Measurements from ENCODE around the gene CA11. TPM values are rescaled to one million over a fixed set of nuclear protein-coding genes. Genes with fewer than 3 reads are reported as not detected.
A peak's percentile ranks its signal among the peaks of the same experiment; 100 is the strongest.

CA11 gene
- total and polyA plus RNA-seq, 2 of the 8 experiments (the other 6 are each of a cell fraction or from before 2014, with no cell fraction given), result 51.7 to 71.4 TPM

DNA sequence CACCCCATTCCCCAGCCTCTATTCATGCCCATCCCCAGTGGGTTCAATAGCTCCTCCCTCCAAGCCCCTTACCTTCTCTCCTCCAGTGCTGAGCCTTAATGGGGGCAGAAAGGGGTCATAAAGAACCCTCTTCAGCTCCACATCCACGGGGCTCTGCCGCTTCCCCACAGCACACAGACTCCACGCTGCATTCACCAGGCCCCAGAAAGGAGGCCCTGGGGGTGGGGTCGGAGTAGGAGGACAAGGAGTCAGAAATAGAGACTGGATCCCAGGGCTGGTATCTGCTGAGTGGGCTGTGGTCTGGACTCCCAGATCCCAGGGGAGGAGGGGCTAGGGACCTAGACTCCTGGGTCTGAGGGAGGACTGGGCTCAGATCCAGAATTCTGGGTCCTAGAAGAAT is 1.6 kb downstream of the CA11 start:
- no peaks in the 10 kb centered on the region for H3K36me3 ChIP-seq (ENCODE audit: control insufficient read depth in 2 of 4, insufficient read depth in 4 of 4, low read length in 3 of 4)
- H4K8ac ChIP-seq (ENCODE audit: extremely low read depth, insufficient read depth, low read length), result no peak overlapping the region; the same call in 1 of the 2 replicates
- DNase-seq (ENCODE audit: low read depth in 1 of 2, low spot score in 2 of 2) (no peak), FAIRE-seq (no peak)
- H3K27ac ChIP-seq (ENCODE audit: low read depth, low read length), result no peak overlapping the region
- no peak overlapping the region for H2BK12ac ChIP-seq (ENCODE audit: low read depth, low read length)
- H3K4ac ChIP-seq (replicated peaks; ENCODE audit: insufficient read length, low read depth, low read length), result peak overlapping the region; percentile 92
- H2AFZ ChIP-seq (ENCODE audit: low read length), result no peak overlapping the region
- no peak overlapping the region for H3K56ac ChIP-seq (replicated peaks; ENCODE audit: insufficient read length, low read depth, low read length)
- H3K14ac ChIP-seq (ENCODE audit: insufficient read length), result no peak overlapping the region
- WGBS, 2 experiments (ENCODE audit: extremely low coverage in 1 of 2, insufficient coverage in 1 of 2, insufficient read length in 1 of 2, insufficient replicate concordance in 2 of 2, low coverage in 1 of 2, low lambda C conversion rate in 2 of 2, missing lambda C conversion rate in 1 of 2), result 75% methylated on average over 4 of the region's 4 CpGs; no CpG with 5 or more reads in 1 of the 2 experiments
- peak overlapping the region; percentile 89 to 98 for H3K4me2 ChIP-seq (ENCODE audit: insufficient read depth in 1 of 2, low read depth in 2 of 2, low read length in 2 of 2)
- no peaks in the 10 kb centered on the region for H3K79me1 ChIP-seq (ENCODE audit: low read depth, low read length)
- peak overlapping the region; percentile 68 to 84 (median 82) for H3K4me3 ChIP-seq (ENCODE audit: extremely low read depth in 1 of 4, insufficient read depth in 2 of 4, low read depth in 3 of 4, low read length in 4 of 4)
- no peak overlapping the region for H2BK20ac ChIP-seq (ENCODE audit: low read length)
- H3K9ac ChIP-seq (replicated peaks in 1 of 4; ENCODE audit: extremely low read depth in 1 of 4, low read depth in 3 of 4, low read length in 3 of 4), result no peak overlapping the region
- H3K18ac ChIP-seq (ENCODE audit: extremely low read depth, low read length), result peak overlapping the region; percentile 95
- no peak overlapping the region for H2BK120ac ChIP-seq (replicated peaks; ENCODE audit: low read depth, low read length)
- H2BK15ac ChIP-seq (ENCODE audit: low read length), result 0 out of 2 replicates have a peak overlapping the region, but pooled peaks have one; percentile 46
- peaks cover 0 to 16% (median 1%) of the 10 kb centered on the region in 4 experiments; a peak in 4 of 7 replicates for H3K4me1 ChIP-seq (replicated peaks in 1 of 4; ENCODE audit: control insufficient read depth in 3 of 4, insufficient read depth in 4 of 4, low read length in 3 of 4)
- CTCF ChIA-PET (ENCODE audit: partially characterized antibody), result interaction anchor here (1.0 to 3.4 kb wide), 4 partner anchors 11 to 52 kb away, joined by 3 to 26 read pairs (median 5); partner anchors contain the start of gene FUT2
- no peaks in the 10 kb centered on the region for H4K20me1 ChIP-seq (replicated peaks in 1 of 2; ENCODE audit: control insufficient read depth in 1 of 2, insufficient read depth in 2 of 2, low read length in 2 of 2)
- TF ChIP-seq NRF1 (IDR thresholded peaks at IDR 0.05; ENCODE audit: low read depth, low read length) (no peak), TAF1 (IDR thresholded peaks at IDR 0.05; ENCODE audit: low read depth, low read length) (0 out of 2 replicates have a peak, but pooled peaks have one; percentile 33)
- POLR2A ChIA-PET (ENCODE audit: partially characterized antibody), result interaction anchor here (1.5 to 5.6 kb wide), 7 partner anchors 14 to 193 kb away, joined by 3 to 28 read pairs (median 6); partner anchors contain the start of genes HSD17B14 and IZUMO1
- peaks cover 11% of the 10 kb centered on the region for H3K23me2 ChIP-seq (ENCODE audit: low read depth, low read length)
- peak overlapping the region; percentile 52 for H4K91ac ChIP-seq (replicated peaks; ENCODE audit: insufficient read length, low read length)
- H3K79me2 ChIP-seq (ENCODE audit: control insufficient read depth in 1 of 2, insufficient read depth in 2 of 2, low read length in 2 of 2), result peaks cover 0 to 11% of the 10 kb centered on the region in 2 experiments; a peak in 2 of 4 replicates
- H4K5ac ChIP-seq (ENCODE audit: insufficient read length, low read depth, low read length), result no peak overlapping the region
- peak overlapping the region; percentile 49; the same call in 1 of the 2 replicates for H2BK5ac ChIP-seq (ENCODE audit: low read depth, low read length)
- H3K23ac ChIP-seq (ENCODE audit: insufficient read length), result no peak overlapping the region
- H2AK5ac ChIP-seq (ENCODE audit: low read depth, low read length), result peak overlapping the region; percentile 82; the same call in 1 of the 2 replicates
- H3K9me3 ChIP-seq (ENCODE audit: insufficient read depth in 2 of 2, low read depth in 1 of 2, low read length in 1 of 2), result no peaks in the 10 kb centered on the region
- no peaks in the 10 kb centered on the region for H3K27me3 ChIP-seq (replicated peaks in 1 of 4; ENCODE audit: control insufficient read depth in 3 of 4, extremely low read depth in 1 of 4, insufficient read depth in 3 of 4, low read length in 3 of 4)

Measured in H1 (cell line).